GM18951 (cell line): ENCODE data around the gene NDUFAF8.
"Not testable (repeated sequence)": the region's sequence is repeated elsewhere in the genome, so short reads cannot be mapped to it uniquely, and the experiment has no call there.

Experiments used
- POLR2A ChIP-seq: IDR thresholded peaks from 4 replicates; pipeline ENCODE4 v1.6.1; 2011; ENCODE audit warnings: mild to moderate bottlenecking; ENCODE audit not compliant: insufficient read length, insufficient read depth; ENCODE audit errors: extremely low read depth
- in situ Hi-C: fragments of 300-500 bp; cut with MboI; formaldehyde crosslinking; loops from one replicate; pipeline ENCODE4 v1.12.0; 2022; ENCODE audit warnings: low sequenced_read_pairs, mixed read lengths, inconsistent platforms; ENCODE audit not compliant: unreplicated experiment

Gene NDUFAF8

DNA sequence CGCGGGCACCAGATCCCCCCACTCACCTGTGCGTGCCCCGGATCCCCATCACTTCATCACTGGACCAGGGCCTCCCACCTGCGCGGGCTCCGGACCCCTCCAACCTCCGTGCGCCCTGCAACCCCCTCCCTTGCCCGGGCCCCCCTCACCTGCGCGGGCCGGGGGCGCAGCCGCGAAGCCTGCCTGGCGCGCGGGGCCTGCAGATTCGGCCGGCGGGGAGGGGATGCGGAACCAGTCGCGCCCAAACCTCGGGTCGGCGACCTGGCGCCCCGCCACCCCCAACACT, 16.6 kb upstream of the NDUFAF8 start:
- in situ Hi-C loops, result no loop called here
- no peak for TF ChIP-seq POLR2A

DNA sequence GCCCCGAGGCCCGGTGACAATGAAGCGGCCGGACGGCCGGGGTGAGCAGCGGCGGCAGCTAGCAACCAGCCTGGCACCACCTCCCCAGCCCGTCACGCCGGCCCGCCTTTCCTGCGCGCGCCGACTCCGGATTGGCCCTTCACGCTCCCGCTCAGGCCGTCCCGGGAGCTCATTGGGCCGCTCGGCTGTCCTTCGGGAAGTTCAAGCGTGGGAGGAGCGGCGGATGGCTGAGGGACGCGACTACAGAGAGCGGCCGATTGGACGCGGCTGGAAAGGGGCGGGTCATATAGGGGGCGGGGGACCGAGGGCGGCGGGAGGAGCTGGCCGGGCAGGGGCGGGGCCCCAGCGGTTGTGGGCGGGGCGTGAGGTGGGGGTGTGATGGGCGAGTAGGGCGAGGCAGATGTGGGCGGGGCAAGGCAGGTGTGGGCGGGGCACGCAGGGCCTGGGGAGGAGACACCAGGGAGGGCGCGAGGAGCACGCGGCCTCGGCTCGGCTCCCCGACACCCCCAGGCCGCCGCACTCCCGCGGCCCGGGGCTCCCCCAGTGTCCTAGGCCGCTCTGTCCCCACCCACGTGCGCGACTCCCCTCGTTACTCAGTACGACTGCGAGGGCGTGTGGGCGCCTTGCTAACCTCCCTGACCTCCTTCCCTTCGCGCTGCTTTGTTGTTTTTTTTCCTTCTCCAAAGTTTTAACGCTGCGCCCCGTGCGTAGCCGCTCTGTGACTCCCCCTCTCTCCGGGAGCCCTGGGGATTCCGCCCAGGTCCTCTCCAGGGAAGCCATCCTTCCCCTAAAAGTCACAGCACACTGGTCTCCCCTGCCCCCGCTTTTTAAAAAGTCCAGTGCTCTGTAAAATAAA, 16.0 kb upstream of the NDUFAF8 start, which contains the start of gene CEP131:
Gene CEP131, minus strand, starts transcription at position 60 of the 856 bp plus-strand sequence. CDS start 2,909 bp downstream, outside the sequence.
- TF ChIP-seq POLR2A, result peak; percentile 64
- in situ Hi-C loops, result no loop called here

DNA sequence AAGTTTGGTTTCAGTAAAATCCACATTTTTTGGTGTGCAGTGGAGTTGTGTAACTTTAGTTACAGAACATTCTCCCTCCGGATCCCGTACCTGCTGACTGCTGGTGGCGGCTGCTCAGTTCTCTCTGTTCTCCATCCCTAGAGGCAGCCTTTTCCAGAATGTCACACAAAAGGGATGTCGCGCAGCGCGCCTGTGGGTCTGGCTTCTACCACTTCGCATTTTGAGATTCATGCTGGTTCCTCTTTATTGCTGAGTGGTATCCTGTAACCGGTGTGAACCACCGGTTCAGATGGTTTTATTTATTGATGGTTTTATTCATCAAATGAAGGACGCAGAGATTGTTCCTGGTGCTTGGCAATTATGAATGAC, 15.4 kb upstream of the NDUFAF8 start:
- in situ Hi-C loops, result no loop called here
- no peak for TF ChIP-seq POLR2A

DNA sequence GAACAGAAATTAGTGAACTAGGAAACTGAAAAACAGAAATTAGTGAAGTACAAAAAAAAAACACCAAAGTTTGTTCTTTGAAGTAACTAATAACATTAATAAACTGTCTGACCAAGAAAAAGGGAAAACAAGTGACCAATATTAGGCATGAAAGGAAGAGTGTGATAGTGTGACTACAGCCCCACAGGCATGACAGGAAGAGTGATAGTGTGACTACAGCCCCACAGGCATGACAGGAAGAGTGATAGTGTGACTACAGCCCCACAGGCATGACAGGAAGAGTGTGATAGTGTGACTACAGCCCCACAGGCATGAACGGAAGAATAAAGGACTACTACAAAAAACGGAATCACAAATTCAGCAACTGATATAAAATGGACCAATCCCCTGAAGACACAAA, 11.5 kb upstream of the NDUFAF8 start:
- in situ Hi-C loops, result not testable (repeated sequence)

DNA sequence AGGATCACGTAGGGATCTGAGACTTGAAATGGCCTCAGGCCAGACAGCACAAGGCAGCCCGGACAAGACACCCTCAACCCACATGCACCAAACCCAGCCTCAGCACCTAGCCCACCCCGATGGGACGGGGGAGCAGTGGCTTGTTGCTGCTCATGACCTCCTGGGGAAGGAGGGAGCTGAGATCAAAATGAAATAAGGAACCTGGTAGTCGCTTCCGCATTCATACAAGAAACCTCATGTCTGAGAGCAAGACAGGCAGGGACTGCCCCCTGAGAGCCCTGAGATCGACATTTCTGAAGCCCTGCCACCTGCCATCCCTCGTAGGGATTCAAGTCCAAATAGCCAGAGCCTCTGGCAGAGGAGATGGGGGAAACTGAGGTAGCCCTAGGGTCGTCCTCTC, 10.7 kb upstream of the NDUFAF8 start:
- in situ Hi-C loops, result no loop called here
- TF ChIP-seq POLR2A, result no peak

DNA sequence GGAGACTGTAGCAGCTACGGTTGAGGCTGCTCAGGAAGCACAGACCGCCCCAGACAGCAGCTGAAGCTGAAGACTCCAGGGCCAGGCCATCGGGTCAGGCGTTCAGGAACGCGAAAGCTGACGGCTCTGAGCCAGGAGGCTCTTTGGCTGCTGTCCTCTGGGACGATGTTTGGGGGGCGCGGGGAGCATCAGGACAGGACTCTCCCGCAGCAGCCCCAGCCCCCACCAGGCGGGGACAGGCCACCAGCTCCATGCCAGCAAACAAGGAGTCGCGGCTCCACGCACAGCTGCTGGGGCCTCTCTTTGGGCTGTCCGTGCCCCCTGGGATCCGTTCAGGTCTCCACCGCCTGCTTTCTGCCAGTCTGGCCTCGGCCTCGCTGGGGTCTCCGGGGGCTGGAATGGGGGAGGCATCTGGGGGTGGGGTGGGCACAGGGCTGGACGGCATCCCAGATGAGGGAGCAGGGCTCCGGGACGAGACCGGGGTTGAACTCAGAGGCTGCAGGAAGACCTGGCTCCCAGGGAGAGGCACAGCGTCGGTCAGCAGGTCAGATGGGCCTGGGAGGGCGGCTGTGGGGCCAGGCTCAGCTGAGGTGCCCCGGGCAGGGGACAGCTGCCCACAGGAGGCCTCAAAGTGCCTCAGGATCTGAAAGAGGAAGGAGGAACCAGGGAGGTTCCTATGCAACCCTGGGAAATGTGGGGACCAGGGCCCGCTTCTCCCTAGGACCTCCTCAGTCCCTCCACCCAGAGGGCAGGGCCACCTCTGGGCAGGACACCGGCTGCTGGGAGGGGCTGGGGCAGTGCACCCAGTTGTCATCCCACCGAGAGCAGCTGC, 10.1 kb upstream of the NDUFAF8 start:
- no peak for TF ChIP-seq POLR2A
- in situ Hi-C loops, result no loop called here

DNA sequence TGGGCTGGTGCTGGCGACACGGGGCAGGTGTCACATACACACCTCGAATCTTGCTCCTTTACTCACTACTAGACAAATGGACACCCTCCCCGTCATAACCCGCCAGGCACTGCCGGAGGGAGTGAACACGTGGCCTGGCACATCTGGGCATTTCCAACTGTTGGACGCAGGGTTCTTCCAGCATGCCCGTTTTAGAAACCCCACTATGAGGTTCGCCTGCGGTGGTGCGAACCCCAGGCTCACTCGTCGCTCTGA, 9.5 kb upstream of the NDUFAF8 start:
- no peak for TF ChIP-seq POLR2A
- in situ Hi-C loops, result no loop called here

DNA sequence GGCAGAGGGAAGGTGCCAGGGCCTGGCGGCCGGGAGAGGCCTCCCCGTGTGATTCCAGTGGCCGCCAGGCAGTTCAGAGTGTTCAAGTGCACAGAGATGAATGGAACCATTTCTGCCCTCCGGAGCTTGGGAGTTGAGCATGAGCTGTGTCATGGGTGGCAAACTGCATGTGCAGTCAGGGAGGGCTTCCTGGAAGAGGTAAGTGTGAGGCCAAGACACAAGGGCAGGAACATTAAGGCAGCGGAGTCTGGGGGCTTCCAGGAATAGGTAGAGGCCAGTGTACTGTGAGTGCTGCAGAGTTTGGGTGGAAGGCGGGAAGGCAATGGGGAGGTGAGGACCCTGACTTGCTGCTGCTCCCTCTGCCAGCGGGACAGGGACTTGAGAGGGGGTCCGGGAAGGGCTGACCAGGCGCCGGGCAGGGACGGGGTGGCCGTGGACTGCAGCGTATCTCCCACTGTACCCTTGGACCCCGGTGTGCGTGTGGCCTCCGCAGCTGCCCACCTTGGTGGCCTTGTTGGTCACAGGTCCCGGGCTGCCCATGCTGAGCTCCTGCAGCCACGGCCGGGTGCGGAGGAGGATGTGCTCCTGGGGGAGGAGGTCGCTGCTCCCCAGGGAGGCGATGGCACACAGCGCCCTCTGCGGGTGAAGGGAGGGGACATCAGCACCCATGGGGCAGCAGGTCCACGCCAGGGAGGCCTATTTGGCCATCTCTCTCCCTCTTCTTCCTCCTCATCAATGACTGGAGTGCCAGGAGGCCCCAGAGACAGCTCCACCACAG, 8.9 kb upstream of the NDUFAF8 start:
- no peak for TF ChIP-seq POLR2A
- in situ Hi-C loops, result no loop called here

DNA sequence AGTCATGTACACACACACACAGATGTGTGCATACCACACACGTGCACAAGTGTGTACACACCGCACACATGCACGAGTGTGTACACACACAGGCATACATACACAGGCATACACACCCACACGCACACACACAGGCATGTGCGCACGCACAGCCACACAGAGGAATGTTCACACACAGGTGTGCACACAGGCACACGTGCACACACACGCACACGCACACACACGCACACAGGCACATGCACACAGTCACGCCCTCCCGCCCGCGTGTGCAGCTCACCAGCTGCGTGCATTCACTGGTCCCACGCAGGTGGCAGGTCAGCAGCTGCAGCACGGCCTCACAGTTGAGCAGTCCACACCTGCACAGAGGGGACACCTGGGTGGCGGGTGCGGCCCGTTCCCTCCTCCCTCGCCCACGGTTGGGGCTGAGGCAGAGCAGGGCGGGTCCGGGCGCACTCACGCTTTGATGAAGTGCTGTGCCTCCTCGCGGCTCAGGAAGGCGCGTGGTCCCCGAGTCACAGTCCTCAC, 7.9 kb upstream of the NDUFAF8 start:
- in situ Hi-C loops, result no loop called here
- TF ChIP-seq POLR2A, result no peak

DNA sequence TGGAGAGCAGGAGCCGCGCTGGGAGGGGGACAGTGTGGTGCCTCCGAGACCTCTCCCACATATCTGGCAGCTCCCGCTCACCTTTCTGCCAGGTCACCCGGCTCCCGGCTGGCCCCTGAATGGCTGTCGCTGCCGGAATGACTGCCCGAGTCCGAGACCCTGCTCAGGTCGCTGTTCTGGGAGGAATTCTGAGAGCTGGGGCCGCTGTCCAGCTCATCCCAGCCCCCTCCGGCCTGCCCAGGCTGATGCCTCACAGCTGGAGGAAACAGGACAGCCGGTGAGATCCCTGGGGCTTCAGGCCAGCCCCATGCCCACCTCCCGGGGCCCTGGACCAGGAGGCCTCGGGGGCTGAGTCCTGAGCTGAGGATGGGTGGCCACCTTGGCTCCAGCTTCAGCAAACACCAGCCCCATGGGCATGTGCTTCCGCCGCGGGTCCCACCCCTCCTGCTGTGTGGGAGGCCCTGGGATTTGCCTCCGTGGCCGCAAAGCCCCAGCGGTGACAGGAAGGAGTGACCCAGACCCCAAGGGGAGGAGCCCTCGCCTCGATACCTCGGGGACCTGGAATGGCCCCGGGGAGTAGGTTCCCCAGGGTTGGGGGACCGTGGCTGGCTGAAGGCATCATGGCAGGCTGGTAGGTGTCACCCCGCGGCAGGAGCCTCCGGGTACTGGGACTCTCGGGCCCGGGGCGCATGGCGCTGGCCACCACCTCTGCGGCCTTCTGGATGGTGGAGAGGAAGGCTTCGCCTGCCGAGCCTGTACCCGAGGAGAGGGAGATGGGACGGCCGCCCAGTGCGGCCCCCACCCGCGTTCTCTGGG, 7.1 kb upstream of the NDUFAF8 start:
- TF ChIP-seq POLR2A, result no peak
- in situ Hi-C loops, result no loop called here

DNA sequence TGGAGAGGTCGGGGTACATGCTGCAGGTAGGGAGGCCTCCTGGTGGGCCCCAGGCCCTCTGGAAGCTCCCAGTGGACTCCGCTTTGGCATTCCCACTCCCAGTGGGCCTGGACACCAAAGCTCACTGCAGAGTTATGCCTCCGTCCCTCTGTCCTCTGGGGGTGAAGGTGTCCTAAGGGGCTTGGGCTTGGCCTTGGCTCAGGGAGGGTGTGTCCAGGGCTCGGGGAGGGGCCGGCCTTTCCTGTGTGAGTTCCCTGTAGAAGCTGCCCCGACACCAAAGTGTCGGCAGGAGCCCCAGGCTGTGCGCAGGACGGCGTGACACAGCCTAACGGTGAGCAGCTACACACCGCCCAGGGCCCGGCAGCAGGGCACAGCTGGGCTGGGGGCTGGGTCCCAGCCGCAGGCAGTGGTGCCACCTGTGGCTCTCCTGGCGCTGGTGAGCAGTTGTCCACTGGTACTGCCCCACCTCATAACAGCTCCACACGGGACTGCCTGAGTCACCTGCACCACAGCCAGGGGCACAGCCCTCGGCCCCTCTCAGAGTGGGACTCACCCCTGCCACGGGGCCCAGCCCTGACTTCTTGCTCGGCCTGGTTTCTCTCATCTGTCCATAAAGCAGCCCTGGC, 6.4 kb upstream of the NDUFAF8 start:
- TF ChIP-seq POLR2A, result no peak
- in situ Hi-C loops, result no loop called here

DNA sequence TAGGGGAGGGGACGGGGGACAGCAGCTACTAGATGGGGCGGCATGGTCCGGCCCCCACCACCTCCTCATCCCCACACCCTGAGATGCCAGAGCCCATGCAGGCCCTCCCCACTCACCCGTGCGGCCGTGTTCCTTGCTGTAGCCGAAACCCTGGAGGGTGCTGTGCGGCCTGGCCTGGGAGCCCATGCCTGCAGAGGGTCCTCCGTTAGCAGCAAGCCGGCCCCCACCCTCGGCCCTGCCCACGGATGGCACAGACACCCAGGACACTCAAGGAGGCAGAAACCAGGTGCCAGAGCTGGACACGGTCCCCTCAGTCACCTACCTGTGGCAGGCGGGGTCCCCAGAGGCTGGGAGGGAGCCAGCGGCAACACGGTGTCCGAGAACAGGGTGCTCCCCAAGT, 5.8 kb upstream of the NDUFAF8 start:
- in situ Hi-C loops, result no loop called here
- TF ChIP-seq POLR2A, result no peak
